ENCODE data around the gene BEND7. TPM values are rescaled to one million over a fixed set of nuclear protein-coding genes. Genes with fewer than 3 reads are reported as not detected.

BEND7 gene
- total RNA-seq, 1 donor = 9.0 TPM

DNA sequence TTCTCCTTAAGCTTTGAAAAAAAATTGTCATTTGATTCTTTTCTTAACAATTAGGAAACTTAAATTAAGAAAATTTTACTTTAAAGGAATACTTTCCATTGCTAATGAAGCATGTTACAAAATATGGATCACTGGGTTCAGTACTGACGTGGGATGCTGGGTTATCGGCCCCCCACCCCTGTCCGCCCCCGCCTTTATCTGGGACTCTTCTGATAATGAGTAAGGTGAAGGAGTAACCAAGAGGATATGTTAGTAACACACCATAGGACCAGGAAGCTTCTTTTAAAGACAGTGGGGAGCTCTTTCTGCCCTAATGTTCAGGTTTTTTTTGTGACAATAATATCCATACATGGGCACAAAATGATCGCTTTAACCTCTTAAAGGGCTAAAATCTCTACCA, 29.7 kb downstream of the BEND7 start:
- Histone ChIP-seq H3K4me3 (ENCODE audit: insufficient read depth, low read length) (no peak overlapping the region), H3K27ac (ENCODE audit: low read depth, low read length) (no peak overlapping the region), H2AFZ (ENCODE audit: low read length) (no peak overlapping the region), H4K20me1 (ENCODE audit: insufficient read depth, low read length) (no peaks in the 10 kb centered on the region), H3K36me3 (ENCODE audit: insufficient read depth, low read length) (no peaks in the 10 kb centered on the region), H3K27me3 (ENCODE audit: insufficient read depth, low read length) (no peaks in the 10 kb centered on the region), H3K79me2 (ENCODE audit: insufficient read depth, low read length) (no peaks in the 10 kb centered on the region), H3K4me1 (ENCODE audit: insufficient read depth, low read length) (peaks cover 6% of the 10 kb centered on the region), H3K4me2 (ENCODE audit: insufficient read depth, low read length) (no peak overlapping the region), H3K9me3 (ENCODE audit: low read depth, low read length) (no peaks in the 10 kb centered on the region)
- DNase-seq (ENCODE audit: insufficient read length, low spot score, missing footprints) = no peak
- TF ChIP-seq CTCF (IDR thresholded peaks at IDR 0.05; ENCODE audit: extremely low read depth, low read depth, low read length) = no peak

DNA sequence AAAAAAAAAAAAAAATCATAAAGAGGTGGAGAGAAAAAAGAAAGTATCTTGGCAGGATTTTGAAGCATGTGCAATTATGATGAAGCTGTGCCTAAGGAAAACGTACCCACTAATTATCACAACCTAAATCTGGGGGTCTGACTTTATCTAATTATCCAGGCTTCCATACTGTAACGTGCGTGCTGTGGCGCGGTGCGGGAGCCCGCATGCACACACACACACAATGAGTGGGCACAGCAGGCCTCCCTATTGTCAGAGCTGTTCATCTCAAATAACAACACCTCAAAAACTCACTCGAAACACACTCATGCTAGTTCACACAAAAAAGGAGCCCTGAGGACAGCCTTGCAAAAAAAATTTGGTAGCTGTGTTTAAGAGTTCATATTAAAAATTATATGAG, 31.9 kb downstream of the BEND7 start:
- Histone ChIP-seq H3K36me3 (ENCODE audit: insufficient read depth, low read length) (no peaks in the 10 kb centered on the region), H3K9me3 (ENCODE audit: low read depth, low read length) (no peaks in the 10 kb centered on the region), H4K20me1 (ENCODE audit: insufficient read depth, low read length) (no peaks in the 10 kb centered on the region), H3K4me3 (ENCODE audit: insufficient read depth, low read length) (no peak overlapping the region), H3K4me2 (ENCODE audit: insufficient read depth, low read length) (no peak overlapping the region), H3K27ac (ENCODE audit: low read depth, low read length) (no peak overlapping the region), H2AFZ (ENCODE audit: low read length) (no peak overlapping the region), H3K4me1 (ENCODE audit: insufficient read depth, low read length) (no peaks in the 10 kb centered on the region), H3K27me3 (ENCODE audit: insufficient read depth, low read length) (no peaks in the 10 kb centered on the region), H3K79me2 (ENCODE audit: insufficient read depth, low read length) (no peaks in the 10 kb centered on the region)
- TF ChIP-seq CTCF (IDR thresholded peaks at IDR 0.05; ENCODE audit: extremely low read depth, low read depth, low read length) = no peak
- no peak for DNase-seq (ENCODE audit: insufficient read length, low spot score, missing footprints)

DNA sequence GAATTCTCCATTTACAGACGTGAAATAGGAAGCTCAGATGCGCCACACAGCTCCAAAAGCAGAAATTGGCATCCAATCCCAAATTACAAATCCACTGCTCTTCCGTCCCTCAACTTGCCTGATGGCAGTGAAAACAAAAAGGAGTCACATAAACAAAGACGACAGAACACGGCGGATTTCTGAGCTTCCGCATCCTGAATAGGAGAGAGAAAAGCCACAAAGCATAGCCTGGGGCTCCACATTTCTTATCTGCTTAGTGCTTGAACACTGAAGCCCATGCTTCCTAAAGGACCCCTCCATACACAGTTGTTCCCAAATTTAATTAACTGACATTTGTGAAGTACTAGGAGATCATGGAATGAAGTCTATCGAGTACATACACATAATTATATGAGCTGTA, 32.6 kb downstream of the BEND7 start:
- Histone ChIP-seq H3K79me2 (ENCODE audit: insufficient read depth, low read length) (no peaks in the 10 kb centered on the region), H3K27me3 (ENCODE audit: insufficient read depth, low read length) (no peaks in the 10 kb centered on the region), H4K20me1 (ENCODE audit: insufficient read depth, low read length) (no peaks in the 10 kb centered on the region), H3K4me1 (ENCODE audit: insufficient read depth, low read length) (no peaks in the 10 kb centered on the region), H3K9me3 (ENCODE audit: low read depth, low read length) (no peaks in the 10 kb centered on the region), H2AFZ (ENCODE audit: low read length) (no peak overlapping the region), H3K4me3 (ENCODE audit: insufficient read depth, low read length) (no peak overlapping the region), H3K4me2 (ENCODE audit: insufficient read depth, low read length) (no peak overlapping the region), H3K27ac (ENCODE audit: low read depth, low read length) (no peak overlapping the region), H3K36me3 (ENCODE audit: insufficient read depth, low read length) (no peaks in the 10 kb centered on the region)
- DNase-seq (ENCODE audit: insufficient read length, low spot score, missing footprints) = no peak
- no peak for TF ChIP-seq CTCF (IDR thresholded peaks at IDR 0.05; ENCODE audit: extremely low read depth, low read depth, low read length)

GRCh38 chr10:13492493-13493180, 36.2 kb downstream of the BEND7 start:
- Histone ChIP-seq H2AFZ (ENCODE audit: low read length) (peak overlapping the region; percentile 20), H3K9me3 (ENCODE audit: low read depth, low read length) (no peaks in the 10 kb centered on the region), H3K4me3 (ENCODE audit: insufficient read depth, low read length) (peak overlapping the region; percentile 42), H3K27ac (ENCODE audit: low read depth, low read length) (no peak overlapping the region), H3K27me3 (ENCODE audit: insufficient read depth, low read length) (no peaks in the 10 kb centered on the region), H3K36me3 (ENCODE audit: insufficient read depth, low read length) (no peaks in the 10 kb centered on the region), H3K4me1 (ENCODE audit: insufficient read depth, low read length) (no peaks in the 10 kb centered on the region), H3K4me2 (ENCODE audit: insufficient read depth, low read length) (peak overlapping the region; percentile 49), H3K79me2 (ENCODE audit: insufficient read depth, low read length) (no peaks in the 10 kb centered on the region), H4K20me1 (ENCODE audit: insufficient read depth, low read length) (no peaks in the 10 kb centered on the region)
- DNase-seq (ENCODE audit: insufficient read length, low spot score, missing footprints) = no peak
- TF ChIP-seq CTCF (IDR thresholded peaks at IDR 0.05; ENCODE audit: extremely low read depth, low read depth, low read length) = no peak
